Neural progenitor cell (in vitro differentiated cells): ENCODE measurements around the gene TGFB1.

ENCODE experiments used
- EZH2phosphoT487 ChIP-seq: fragments of 200-600 bp; sonication (generic); IDR thresholded peaks from 2 replicates; pipeline ENCODE4 v1.6.1; 2017; ENCODE audit warnings: antibody characterized with exemption
- TF ChIP-seq, protein P1 (sequence below): fragments of 200-600 bp; sonication (generic); IDR thresholded peaks from 2 replicates; pipeline ENCODE4 v1.5.1; 2017; ENCODE audit warnings: antibody characterized with exemption, mild to moderate bottlenecking

DNA sequence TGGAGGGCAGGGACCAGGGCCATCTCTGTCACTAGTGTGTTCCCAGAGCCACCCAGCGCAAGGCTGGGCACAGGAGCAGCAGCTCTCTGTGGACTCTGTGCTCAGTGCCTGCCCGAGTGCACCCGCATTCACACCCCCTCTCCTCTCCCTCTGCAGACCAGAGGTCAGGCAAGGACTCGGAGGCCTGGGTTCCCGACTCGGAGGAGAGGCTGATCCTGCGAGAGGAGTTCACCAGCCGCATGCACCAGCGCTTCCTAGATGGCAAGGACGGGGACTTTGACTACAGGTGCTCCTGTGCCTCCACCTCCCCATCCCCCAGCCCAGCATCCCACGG lies 33.6 kb downstream of the TGFB1 start:
- TF ChIP-seq, protein P1, sequence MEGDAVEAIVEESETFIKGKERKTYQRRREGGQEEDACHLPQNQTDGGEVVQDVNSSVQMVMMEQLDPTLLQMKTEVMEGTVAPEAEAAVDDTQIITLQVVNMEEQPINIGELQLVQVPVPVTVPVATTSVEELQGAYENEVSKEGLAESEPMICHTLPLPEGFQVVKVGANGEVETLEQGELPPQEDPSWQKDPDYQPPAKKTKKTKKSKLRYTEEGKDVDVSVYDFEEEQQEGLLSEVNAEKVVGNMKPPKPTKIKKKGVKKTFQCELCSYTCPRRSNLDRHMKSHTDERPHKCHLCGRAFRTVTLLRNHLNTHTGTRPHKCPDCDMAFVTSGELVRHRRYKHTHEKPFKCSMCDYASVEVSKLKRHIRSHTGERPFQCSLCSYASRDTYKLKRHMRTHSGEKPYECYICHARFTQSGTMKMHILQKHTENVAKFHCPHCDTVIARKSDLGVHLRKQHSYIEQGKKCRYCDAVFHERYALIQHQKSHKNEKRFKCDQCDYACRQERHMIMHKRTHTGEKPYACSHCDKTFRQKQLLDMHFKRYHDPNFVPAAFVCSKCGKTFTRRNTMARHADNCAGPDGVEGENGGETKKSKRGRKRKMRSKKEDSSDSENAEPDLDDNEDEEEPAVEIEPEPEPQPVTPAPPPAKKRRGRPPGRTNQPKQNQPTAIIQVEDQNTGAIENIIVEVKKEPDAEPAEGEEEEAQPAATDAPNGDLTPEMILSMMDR = no peak
- no peak for TF ChIP-seq EZH2phosphoT487
